Measurements from ENCODE around the gene DDX51.

DDX51 gene

DNA sequence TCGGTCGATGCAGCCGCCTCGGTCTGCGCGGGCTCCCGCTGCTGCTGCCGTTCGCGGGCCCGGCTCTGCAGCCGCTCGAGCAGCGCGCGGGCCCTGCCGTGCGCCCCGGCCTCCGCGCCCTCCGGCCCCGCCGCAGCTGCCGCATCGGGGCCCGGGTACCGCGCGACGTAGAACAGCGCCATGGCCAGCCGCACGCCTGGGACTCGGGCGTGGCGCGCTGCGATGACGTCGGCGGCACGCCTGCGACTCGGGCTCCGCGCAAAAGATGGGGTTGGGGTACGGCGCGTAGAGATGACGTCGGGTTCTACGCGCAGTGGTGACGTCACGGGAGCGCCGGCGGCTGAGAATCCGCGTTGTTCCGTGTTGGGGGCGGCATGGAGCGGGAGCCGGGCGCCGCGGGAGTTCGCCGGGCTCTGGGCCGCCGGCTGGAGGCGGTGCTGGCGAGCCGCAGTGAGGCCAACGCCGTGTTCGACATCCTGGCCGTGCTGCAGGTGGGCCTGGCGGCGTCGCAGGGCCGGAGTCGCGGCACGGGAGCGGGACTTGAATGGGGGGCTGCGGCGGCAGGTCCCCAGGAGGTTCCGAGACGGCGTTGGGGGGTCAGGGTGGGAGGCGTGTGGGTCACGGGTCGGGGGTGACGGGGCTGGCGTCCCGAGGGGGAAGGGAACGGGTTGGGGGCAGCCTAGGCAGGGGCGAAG lies at the start of gene DDX51, which contains the start of gene NOC4L:
Gene DDX51 (minus strand): TSS at position 205 of the 695 bp plus-strand sequence. CDS start 23 bp downstream, at position 182.
Gene NOC4L (plus strand): TSS at position 343 of the 695 bp plus-strand sequence. CDS start 32 bp downstream, at position 375.
- ATAC-seq, result peak; percentile 92

DNA sequence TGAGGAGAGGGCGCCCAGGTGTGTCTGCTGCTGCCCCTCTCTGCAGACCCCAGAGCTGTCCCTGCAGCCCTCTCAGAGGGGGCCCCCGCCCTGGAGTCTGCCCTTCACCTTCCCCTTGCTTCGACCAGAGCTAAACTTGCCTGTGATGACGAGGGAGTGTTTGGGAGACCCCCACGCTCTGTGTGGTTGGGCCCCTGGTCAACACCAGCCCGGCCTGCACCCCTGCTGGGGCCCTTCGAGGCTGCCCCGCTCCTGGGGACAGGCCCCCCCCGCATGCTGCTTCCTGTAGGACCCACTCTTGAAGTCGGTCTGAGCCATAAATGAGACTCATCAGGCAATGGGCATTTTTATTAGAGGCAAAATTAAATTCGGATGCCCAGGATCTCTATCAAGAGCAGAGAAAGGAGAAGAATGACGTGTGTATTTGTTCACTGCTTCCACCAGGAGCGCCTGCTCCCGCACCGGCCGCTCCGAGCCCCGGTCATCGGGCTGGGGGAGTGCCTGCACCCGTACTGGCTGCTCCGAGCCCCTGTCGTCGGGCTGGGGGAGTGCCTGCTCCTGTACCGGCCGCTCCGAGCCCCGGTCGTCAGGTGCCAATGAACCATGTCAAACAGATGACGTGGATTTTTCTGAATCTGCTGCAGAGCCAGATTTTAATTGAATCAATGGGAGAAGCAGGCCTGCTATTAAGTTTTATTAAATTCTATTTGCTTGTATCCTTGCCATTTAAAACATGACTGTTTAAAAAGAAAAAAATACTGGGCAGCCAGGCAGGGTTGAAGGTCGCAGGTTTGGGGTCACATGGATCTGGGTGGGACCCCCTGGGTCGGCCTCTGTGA lies 47.8 kb upstream of the DDX51 start:
- no peak for ATAC-seq

DNA sequence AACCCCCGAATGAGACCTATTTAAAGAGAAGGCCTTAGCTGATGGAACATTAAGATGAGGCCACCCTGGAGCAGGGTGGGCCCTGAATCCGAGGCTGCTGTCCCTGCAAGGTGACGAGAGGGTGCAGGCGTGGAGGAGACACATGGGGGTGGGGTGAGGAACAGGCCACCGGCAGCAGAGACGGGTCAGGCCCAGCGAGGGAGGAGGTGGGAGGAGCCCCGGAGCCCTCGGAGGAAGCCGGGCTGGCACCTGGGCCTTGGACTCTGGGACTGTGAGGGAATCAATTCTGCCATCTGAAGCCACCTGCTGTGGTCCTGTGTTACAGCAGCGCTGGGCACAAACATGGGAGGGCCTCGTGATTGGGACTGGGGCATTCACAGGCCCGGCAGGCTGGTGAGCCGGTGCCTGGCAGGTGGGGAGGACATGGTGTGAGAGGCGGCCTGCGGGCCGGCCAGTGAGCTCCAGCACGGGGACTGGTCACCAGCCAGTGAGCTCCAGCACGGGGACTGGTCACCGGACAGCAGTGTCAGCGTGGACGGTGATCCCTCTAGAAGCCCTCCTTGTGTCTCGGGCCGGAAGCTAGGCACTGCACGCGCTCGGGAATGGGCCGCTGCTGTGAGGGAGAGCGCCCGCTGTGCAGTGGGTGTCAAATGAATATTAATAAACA lies 46.8 kb upstream of the DDX51 start:
- no peak for ATAC-seq

GRCh38 chr12:132190012-132190755 lies 46.1 kb upstream of the DDX51 start:
- peak; percentile 4 to 6 for ATAC-seq

DNA sequence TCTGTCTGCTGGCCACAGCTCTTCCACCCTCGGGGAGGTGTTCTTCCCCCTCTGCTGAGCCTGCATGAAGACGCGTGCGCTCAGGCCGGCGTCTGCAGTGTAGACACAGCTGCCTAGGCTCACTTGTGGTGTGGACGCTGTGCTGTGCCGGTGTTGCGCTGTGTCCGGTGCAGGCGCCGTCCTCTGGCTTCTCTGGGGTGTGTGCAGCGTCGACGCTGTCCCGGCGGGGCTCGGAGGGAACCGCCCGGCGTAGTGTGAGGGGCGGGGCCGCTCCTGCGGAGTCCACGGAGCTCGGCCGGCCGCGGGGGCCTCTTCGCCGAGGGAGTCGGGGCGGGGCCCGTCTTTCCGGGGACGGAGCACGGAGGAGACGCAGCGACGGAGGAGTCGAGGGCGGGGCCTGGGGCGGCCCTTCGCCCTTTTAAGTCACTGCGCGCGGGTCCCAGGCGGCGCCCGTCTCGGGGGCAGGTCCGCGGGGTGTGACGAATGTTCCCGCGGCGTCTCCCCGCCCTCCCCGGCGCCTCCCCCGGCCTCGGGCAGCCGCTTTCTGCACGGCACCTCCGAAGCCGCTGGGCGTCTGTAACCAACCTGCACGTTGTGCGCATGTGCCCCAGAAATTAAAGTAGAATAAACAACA lies 45.4 kb upstream of the DDX51 start:
- peak; percentile 94 to 95 for ATAC-seq

DNA sequence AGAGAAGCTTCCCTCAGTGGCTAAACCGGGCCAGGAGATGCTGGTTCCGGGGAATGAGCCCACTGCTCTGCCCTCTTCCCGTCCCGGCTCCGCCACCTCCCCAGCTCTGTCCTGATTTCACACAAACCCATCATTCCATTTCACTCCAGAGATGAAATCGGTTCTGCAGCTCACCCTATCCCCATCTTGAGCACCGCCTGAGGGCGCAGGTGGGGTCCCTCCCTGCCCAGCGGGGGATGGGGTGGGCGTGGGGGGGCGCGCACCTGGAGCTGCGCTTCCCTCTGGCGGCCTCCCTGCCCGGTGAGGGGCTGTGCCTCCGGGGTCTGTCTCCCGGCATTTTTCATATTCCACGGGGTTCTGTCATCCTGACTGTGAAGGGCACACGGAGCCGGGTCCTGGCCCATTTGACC lies 44.8 kb upstream of the DDX51 start:
- no peak for ATAC-seq

- ATAC-seq, result no peak
Measured at GRCh38 chr12:132188451-132188901, 44.4 kb upstream of the DDX51 start.

DNA sequence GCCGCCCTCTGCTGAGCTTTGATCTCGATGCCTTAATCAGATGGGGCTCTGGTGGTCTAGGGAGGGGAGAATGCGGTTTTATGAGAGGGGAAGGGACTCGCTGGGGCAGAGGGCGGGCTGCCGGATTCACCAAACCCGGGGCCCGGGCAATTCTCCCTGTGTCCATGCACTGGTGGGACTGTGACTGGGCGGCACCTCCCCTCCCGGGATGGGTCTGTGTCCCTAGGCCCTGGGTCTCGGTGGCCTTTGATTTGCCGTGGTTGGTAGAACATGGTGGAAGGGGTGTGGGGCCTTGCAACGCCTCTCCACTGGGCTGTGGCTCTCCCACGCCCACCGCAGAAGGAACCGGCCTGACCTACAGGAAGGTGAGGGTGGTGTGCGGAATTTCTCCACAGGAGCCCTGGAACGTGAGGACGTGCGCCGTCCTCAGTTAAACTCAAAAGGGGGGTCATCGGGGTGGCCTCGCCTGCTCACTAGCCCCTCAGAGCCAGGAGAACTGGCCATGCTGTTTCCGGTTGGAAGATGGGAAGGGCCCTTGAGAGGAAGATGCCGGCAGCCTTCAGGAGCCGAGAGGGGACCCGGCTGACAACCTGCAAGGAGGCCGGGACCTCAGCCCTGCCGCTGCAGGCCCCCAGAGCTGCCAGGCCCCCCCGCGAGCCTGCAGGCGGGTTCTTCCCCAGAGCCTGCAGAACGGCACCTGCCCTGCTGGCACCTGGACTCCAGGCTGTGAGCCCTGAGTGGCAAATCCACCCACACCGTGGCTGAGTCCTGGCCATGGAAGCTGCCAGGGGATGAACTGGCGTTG lies 43.7 kb upstream of the DDX51 start:
- ATAC-seq, result no peak

DNA sequence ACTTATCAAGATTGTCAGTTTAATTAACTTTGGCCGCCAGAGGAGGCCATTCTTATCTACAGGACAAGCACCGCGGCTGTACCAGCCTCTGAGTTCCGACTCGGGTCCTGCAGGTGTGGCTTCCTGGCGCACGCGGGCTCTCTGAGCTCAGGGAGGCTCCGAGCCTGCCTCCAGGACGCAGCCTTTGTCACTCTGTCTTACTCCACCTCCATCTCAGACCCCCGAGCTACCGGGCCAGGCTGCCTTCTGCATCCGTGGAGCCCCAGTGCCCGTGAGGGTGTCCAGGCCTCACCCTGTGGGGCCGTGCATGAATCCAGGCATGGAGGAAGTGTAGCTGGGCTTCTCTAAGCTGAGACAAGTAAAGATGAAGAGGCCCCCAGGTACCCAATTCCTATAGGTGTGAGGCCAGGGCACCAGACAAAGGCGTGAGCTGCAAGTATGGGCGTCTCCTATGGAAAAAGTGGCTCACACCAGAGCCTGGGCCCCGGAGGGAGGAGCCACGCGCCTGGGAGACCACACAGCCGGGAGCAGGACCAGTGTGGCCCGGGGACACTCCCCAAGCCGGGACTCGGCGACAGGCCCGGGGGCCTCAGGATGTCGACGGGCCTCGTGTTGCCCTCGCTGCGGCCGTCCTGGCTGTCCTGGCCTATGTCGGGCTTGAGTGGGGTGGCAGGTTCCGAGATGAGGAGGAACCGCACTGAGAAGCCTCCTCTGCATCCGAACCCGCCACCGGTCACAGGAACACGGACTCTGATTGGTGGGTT lies 42.9 kb upstream of the DDX51 start:
- ATAC-seq, result no peak

- no peak for ATAC-seq
Measured at GRCh38 chr12:132186208-132186856, 42.2 kb upstream of the DDX51 start.

DNA sequence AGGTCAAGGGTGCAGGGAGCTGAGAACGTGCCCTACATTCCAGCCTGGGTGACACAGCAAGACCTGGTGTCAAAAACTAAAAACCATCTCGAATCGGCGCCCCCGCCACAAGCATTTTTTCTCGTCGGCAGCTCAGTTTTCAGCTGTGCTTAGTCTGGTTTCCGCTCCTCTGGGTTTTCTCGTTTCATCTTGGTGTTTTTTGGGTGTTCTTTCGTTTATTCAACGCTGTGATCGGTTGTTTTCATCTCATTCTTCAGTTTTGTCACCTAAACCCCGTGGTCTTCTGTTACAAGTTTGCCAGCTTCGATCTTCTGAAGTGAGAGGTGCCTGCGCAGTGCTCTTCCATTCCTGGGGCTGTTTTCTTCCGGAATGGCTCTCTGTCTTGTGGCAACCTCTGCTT lies 41.6 kb upstream of the DDX51 start:
- no peak for ATAC-seq

DNA sequence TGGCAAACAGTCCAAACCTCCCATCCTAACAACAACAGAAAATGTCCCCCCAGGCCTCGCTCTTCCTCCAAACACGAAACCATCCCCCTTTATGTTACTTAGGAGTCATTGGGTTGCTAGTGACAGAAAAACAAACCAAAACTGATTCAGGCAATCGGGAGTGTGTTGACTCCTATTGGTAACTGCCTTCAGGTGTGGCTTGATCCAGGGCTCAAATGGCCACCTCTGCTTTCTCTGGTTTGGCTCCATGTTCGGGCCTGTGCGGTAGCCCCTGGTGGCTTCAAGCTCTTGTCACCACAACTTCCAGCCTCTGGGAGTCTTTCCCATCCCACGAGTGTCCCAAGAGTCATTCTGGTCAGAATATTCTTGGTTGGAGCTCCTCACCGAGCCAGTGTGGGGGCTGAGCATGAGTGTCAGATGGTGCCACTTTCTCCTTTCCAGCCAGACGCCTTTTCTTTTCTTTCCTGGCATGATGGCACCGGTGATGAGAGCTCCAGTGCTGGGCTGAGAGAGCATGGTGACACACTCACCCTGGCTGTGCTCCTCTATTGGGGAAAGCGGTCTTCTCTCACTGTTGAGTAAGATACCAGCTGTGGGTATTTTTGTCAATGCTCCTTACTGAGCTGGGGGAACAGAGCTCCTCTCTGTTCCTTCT lies 38.7 kb upstream of the DDX51 start:
- no peak for ATAC-seq

DNA sequence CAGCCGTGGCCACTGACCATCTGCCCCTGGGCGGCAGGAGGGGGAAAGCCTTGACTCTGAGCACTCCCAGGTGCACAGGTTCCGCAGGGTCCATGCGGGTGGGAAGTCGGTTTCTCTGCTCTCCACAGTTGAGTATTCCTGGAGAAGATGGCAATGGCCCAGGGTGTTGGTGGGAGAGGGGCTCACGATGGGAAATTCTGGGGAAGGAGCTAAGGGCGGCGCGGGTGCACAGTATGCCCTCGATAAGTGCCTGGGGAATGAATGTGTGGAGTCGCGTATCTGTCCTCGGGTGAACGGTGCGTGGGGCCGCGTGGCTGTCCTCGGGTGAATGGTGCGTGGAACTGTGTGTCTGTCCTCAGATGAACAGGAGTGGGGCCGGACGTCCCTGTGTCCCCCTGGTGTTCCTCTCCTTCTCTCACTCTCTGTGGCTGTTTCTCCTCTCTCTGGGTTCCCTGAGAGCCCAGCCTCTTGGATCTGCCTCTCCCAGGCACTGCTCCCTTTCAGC lies 38.1 kb upstream of the DDX51 start:
- no peak for ATAC-seq

DNA sequence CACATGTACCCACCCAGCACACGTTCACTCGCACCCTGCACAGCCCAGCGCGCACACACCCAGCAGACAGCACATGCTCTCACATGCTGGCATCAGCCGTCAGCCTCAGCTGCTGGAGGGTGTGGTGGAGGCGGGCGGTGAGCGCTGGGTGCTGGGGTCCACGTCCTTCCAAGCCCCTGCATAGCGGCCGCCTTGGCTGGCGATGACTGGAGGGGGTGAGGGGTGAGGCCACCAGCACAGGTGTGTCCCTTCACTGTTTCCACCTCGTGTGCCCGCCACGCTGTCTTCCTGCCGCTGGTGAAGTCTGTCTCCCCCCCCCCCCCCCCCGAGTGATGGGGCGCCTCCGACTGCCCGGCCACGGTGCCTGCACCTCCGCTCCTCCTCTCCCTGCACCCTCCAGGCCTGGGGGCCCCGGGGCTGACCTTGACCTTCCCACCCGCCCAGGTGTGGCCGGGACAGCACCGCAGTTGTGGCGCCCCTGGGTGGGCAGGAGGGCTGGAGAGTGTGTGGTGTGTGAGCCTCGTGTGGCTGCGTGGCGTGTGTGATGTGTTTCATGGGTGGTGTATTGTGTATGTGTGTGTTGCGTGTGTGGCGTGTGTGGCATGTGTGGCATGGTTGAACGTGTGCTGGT lies 37.6 kb upstream of the DDX51 start:
- no peak for ATAC-seq

DNA sequence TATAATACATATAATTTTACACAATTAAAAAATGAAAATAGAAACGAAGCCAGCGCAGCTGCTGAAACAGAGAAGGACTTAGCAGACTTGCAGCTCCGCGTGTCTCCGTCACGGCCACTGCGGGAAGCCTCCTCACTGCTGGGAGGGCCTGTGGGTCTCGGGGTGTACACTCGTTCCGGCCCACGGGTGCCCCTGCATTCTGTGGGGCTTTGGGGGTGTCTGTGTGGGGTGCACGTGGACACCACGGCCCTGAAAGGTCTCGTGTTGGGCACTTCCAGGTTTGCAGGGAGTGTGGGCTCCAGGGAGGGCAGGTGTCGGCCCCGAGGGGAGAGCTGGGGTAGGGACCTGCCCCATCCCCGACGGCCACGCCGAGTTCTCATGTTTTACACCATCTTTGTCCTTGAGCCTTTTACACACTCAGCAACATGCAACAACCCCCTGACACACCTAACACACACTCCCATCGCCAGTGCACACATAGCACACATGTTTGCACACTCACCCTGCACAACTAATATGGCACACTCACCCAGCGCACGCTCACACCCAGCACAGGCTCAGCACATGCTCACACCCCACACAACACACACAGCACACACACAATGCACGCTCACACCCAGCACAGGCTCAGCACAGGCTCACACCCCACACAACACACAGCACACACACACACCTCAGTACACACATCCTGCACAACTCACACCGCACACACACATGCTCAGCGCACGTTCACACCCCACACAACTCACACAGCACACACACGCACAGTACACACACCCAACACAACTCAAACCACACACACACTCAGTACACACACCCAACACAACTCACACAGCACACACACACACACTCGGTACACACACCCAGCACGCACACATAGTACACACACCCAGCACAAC lies 36.8 kb upstream of the DDX51 start:
- no peak for ATAC-seq

DNA sequence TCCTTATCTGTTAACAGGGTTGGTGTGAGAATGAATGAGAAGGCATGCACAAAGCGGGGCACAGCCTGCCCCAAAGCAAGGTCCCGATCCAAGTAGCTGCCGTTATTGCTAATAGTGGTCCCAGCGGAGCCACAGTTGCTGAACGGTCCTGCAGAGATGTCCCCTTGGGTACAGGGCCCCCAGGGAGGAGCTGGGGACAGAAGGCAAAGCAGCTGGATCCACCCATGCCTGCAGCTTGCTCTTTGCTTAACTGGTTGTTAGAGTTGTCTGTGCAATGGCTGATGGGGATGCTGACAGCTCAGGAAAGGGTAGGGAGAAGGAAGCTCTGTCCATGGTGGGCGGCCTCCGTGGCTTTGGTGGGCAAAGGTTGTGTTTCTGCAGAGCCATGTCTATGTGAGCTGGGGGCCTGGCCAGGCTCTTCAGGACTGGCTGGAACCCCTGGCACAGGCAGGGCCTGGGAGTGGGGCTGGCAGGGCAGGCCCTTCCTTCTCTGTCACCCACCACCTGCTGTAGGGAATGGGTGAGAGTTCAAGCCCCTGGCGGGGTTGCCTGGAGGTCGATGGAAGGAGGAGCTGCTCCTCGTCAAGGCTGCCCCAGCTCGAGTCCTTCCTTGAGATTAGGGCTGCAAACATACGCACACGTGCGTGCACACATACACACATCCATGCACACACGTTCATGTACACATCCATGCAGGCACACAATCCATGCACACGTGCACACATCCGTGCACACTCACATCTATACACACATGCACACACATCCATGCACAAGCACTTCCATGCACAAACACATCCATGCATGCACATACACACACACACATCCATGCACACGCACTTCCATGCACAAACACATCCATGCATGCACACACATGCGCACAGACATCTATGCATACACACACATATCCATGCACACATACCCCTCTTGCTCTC lies 35.6 kb upstream of the DDX51 start:
- ATAC-seq, result no peak
